GM18520 (cell line): ENCODE measurements around the gene SYPL1.

Experiments used
- ATAC-seq: cut with Tn5 transposase; IDR thresholded peaks from one replicate; pipeline ENCODE4 v1.9.1; 2021; ENCODE audit not compliant: unreplicated experiment

SYPL1 gene

DNA sequence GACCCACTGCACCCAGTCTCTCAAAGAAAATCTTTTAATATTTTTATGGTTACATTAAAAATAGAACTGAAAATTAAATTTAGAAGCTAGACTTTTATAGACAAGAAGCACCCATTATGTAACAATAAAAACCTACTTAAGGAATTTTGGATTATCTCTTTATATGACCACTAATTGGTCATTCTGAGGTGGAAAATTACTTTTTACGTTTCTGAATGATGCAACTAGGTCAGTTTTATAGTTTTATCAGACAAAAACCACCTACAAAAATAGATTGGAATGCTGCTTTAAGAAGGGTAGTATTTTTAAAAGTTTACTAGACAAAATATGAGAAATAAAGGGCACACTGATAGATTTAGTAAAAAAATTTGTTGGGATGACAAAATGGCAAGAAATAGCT is 16.5 kb downstream of the SYPL1 start:
- ATAC-seq, result no peak

DNA sequence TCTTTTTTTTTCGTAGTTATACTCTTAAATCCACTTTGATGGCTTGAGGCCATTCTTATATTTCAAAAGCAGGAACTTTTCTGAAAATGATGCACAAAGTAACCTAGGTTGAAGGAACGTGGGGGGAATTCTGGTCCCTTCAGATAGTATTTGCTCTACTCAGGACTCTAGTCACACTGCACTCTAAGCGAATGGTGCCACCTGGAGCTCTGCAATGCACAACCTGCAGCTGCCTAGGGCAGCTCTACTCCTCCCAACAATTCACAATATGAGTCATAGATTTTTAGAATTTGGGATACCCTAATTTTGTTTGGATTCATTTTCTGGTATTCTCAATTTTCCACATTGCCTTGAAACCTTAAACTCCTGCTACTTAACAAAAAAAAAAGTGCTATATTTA is 17.3 kb downstream of the SYPL1 start:
- no peak for ATAC-seq

DNA sequence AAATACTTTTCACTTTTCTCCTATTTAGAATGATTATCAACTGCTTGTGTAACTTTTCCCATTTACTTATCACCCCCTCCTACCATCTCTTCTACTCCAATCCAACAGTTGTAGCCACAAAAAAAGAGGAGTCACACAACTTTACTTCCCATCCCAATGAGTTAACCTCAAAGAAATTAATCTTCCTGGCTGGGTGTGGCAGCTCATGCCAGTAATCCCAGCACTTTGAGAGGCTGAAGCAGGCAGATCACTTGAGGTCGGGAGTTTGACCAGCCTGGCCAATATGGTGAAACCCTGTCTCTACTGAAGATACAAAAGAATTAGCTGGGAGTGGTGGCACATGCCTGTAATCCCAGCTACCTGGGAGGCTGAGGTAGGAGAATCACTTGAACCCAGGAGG is 19.9 kb downstream of the SYPL1 start:
- ATAC-seq, result no peak

DNA sequence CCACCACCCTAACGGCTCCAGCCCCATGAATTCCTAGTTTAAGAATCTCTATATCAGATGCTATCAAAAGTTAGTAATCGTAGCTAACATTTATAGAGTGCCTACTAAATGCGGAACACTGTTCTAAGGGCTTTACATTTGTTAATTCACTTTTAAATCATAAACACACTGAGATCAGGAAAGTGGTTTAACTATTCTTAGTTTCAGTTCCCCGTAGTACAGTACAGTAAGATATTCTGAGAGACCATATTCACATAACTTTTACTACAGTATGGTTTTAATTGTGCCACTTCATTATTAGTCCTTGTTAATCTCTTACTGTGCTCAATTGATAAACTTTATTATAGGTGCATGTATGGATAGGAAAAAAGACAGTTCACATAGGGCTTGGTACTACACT is 22.5 kb downstream of the SYPL1 start:
- ATAC-seq, result peak; percentile 64

DNA sequence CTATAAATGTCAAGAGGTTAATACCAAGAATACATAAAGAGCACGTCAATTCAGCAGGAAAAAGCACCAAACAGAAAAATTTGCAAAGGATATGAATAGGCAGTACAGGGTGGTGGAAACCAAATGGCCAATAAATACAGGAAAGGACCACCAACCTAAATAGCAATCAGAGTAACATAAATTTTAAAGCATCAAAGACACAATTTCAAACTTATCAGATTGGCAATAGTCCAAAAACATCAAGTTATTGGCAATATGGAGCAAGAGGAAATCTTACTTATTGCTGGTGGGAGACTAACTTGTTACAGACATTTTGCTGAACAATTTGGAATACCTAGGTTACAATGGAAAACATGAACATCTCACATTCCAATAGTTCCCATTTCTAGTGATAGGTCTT is 24.1 kb downstream of the SYPL1 start:
- no peak for ATAC-seq

DNA sequence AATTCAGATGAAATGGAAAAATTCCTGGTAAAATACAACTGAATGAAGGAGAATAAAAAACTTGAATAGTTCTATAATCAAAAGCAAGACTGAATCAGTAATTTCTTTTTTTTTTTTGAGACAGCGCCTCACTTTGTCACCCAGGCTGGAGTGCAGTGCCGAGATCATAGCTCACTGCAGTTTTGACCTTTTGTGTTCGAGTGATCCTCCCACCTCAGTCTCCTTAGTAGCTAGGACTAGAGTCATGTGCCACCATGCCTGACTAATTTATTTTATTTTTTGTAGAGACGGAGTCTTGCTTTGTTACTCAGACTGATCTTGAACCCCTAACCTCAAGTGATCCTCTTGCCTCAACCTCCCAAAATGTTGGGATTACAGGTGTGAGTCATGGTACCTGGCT is 26.1 kb downstream of the SYPL1 start:
- ATAC-seq, result no peak

DNA sequence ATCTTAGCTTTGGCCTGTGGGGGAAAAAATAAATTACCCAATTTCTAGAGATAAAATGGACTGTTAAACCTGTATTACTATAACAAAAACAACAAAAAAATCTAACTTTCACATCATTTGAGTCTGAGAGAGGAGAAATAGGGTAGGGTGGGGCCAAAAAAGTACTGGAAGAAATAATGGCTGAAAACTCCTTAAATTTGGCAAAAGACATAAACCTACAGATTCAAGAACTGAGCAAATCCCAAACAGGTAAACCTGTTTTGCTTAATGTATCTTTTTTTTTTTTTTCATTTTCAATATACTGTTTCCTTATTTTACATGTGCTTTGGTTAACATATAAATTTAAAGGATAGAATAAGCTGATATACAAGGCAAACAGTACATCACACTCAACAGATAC is 27.1 kb downstream of the SYPL1 start:
- ATAC-seq, result no peak

DNA sequence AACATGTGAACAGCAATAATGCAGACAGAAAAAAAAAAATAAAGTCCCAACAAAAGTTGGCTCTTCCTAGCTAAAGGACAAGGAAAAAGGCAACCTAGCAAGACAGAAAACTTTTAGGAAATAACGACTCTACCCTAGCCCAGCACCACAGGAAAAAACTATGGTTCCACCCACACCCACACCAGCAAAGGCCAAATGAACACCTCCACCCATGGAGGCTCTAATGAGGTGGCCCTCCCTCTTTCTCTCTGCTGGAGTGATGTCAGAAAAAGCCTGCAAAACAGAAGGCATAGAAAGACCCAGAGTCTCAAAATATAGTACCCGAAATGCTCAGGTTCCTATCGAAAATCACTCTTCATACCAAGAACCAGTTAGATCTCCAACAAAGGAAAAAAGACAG is 28.4 kb downstream of the SYPL1 start:
- ATAC-seq, result no peak

DNA sequence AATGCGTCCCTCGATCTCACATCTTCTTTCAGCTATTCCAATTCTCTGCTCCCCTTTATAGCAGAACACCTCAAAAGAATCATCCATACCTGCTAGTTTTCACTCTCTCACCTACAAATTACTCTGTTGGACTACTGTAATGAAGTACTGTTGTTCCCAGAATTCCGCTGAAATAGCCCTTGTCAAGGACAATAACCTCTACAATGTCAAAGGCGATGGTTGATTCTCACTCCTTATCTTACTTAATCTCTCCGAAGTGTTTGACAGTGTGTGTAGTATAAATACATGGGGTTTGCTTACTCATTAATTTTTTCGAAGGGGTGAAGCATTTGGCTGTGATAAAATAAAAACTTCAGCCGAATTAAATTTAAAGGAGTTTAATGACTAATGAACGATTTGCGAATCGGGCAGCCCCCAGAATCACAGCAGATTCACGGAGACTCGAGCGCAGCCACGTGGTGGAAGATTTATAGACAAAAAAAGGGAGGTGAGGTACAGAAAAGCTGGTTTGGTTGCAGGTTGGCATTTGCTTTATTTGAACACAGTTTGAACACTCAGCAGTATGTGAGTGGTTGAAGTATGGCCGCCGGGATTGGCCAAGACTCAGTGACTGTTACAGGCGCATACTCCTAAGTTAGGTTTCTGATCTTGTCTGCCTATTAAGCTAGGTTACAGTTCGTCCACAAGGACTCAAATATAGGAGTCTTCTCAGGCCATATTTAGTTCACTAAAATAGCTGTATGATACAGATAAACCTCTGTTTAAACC is 29.8 kb downstream of the SYPL1 start:
- no peak for ATAC-seq

DNA sequence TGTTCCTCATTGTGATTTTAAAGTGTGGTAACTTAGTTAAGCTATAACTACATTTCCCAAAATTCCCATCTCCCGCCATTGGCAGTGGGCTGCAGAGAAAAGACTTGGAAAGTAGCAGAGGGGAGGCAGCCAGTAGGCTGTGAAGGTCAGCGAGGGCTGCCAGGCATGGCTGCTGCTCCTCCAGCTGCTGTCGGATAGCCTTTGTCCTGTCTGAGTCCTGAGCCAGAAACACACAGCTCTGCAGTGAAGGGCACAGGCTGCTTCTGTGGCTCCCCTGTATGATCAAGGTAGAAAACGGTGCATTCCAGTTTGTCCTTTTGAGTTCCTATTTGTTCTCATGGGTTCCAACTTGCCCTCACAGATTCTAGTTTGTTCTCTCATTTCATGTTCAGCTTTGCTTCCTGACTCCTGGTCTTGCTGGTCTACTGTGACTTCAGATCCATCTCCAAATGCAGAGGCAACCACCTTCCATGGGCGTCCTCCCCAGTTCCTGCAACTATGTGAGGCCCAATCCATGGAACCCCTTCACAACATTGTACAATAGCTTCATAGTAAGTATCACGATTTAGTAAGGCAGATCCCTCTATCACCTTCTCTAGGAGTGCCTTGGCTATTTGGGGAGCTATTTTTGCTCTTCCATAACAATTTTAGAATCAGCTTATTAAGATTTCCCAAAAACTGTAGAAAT is 31.7 kb downstream of the SYPL1 start:
- no peak for ATAC-seq

DNA sequence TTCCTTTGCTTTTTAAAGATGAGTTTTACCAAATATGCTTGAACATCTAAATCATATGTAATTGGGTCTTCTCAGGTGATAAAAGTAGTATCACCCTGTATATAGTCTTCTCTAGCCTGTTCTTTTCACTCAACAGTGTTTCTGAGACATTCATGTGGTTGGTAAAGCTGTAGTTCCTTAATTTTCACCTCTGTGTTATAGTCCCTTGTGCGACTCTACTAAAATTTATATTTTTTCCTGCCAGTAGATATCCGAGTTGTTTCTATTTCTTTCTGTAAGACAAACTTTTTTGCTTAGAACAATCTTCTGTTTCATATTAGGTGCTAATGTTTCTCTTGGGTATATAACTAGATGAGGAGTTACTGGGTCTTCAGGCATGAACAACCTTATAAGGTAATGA is 35.6 kb downstream of the SYPL1 start:
- no peak for ATAC-seq

DNA sequence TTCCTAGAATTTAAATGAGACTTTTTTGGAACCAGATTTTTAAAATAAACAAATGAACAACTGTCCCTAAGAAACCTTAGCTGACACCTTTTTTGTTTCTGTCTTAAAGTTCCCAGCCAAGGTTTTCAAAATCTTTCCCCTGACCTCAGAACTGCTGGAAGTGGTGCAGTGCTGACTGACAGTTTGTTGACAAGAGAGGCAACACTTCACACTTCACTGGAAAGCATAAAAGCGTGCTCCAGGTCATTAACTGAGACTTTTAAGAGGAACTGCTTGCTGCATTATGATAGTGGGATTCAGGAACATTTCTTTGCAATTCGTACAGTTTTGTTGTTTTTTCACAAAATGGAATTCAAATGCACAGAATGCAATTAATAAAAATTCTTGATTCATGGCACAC is 36.2 kb downstream of the SYPL1 start:
- ATAC-seq, result no peak

DNA sequence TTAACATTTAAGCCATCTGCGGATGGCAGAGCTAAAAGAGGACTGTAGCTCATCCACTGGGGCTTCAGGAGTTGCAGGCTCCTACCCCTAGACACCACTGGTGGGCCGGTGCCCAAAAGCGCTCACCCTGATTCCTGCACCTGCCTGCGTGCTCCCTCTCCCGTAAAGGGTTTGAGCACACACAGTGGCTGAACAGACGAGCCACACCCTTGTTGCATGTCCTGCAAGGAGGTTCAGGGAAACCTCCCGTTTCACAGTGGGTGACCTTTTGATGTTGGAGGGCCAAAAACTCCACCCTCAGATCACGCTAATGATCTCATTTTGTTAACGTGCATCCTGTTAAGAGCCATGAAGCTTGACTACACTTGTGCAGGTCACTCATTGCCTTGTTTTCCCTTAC is 37.9 kb downstream of the SYPL1 start:
- no peak for ATAC-seq

DNA sequence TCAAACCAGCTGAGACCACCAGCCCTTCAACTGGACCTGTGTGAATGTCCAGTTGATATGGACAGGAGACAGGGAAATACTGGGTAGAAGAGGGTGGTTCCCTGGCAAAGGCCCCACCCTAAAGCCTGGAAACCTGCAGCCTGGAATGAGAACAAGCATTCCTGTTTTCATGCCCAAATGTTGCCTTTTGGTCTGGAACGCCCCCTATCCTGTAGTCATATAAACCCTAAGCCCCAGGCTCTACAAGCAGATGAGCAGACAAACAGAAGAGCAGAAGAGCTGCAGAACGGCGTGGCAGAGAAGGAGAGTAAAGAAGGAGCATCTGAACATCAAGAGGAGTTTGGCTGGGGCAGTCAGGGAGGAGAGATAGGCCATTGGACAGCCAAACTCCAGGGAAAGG is 38.4 kb downstream of the SYPL1 start:
- no peak for ATAC-seq

DNA sequence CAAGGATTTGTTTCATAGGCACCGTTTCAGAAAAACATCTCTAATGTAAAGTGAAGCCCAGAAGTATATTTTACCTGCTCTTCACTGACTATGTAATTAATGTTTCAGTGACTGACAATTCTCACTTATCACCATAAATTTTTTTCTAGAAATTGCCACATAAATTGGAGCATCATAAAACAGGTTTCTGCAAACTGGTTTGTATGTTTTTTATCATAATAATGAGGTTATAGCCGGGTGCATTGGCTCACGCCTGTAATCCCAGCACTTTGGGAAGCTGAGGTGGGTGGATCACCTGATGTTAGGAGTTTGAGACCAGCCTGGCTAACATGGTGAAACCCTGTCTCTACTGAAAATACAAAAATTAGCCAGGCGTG is 39.4 kb downstream of the SYPL1 start:
- ATAC-seq, result no peak

DNA sequence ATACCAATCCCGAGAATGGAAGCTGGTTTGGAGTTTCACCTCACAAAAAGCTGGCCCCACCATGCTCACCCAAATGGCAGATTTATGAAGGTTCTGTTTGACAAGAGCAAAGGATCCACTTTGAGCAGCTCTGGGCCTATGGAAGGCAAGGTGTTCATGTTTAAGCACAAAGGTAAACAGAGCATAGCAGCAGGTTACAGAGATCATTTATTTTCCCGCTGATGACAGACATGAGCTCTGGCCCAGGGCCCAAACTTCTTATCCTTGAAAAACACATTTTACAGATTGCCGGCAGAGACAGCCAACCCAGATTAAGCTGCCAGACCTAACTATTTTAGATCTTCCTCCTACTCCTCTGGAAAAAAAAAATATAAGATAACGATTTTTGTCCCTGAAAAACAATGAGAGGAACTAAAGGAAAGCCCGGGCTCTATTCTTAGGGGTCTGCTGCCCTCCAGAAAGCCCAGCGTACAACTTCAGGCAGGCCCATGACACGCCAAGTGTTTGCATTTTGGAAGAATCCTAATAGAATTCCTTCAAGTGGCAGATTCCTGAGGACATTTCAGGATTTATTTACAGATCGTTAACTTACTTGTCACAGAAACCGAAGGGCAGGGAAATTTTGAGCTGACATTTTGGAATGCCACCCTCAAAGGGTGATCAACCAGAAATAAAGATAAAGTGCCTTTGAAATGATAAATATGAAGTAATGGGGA is 40.0 kb downstream of the SYPL1 start:
- ATAC-seq, result no peak

DNA sequence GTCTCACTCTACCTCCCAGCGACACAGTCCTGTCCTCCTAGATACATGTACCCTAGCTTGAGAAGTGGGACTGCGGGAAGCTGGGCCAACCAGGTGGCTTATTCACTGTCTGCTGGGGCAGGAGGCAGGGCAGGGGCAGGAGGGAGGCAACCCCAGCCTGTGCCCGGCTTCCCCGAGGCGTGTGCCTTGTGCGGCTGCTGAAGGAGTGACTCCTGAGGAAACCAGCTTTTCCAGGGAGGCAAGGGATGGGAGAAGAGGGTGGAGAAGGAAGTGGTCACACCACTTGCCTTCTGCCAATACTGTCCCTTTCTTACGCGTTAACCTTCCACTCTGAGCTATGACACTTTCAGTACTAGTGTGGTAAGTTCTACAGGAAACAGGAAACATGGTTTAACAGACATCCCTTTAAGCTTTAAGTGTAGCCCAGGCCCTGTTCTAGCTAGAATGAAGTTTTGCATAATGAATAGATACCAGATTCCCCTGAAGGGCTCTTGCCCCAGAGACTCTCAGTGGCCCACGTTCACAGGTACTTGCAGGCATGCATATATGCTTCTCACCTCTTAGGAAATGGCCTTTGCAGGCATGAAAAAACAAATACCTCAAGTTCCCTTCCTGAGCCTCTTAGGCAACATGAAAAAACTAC is 40.6 kb downstream of the SYPL1 start:
- ATAC-seq, result peak; percentile 99

DNA sequence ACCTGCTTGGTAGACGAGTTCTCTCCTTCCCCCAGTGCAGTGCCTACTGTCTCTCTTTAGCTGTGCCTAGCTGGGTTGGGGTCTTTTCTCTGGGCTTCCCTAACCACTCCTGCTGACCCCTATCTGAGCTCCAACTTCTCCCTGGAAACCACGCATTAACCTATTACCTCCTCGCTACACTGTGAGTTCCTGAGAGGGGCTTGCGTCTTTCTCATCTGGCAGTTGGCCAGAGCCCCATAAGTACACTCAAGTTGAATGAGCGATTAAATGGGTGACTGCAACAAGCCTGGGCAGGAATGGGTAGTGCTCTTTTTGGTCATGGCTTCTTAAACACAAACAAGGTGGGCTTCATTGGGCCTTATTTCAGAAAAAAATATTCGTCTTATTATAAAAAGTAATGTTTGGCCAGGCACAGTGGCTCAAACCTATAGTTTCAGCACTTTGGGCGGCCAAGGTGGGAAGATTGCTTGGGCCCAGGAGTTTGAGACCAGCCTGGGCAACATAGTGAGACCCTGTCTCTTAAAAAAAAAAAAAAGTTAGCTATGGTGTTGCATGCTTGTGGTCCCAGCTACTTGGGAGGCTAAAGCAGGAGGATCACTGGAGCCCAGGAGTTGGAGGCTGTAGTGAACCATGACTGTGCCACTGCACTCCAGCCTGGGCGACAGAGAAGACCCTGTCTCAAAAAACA is 41.4 kb downstream of the SYPL1 start:
- no peak for ATAC-seq

DNA sequence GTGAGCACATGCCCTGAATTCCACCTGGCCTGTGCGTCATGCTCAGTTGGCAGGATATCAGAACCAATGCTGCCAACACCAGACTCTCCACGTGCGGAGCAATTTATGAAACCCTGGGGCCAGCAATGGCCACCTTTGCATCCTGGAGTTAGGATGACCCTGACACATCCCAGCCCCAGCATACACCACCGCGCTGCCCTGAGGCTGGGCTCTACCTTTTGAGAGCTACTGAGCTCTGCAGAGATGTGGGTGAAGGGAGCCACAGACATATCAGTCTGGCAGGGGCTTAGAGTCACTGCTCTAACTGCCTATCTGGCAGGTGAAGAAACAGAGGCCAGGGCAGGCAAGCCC is 41.9 kb downstream of the SYPL1 start:
- ATAC-seq, result no peak

DNA sequence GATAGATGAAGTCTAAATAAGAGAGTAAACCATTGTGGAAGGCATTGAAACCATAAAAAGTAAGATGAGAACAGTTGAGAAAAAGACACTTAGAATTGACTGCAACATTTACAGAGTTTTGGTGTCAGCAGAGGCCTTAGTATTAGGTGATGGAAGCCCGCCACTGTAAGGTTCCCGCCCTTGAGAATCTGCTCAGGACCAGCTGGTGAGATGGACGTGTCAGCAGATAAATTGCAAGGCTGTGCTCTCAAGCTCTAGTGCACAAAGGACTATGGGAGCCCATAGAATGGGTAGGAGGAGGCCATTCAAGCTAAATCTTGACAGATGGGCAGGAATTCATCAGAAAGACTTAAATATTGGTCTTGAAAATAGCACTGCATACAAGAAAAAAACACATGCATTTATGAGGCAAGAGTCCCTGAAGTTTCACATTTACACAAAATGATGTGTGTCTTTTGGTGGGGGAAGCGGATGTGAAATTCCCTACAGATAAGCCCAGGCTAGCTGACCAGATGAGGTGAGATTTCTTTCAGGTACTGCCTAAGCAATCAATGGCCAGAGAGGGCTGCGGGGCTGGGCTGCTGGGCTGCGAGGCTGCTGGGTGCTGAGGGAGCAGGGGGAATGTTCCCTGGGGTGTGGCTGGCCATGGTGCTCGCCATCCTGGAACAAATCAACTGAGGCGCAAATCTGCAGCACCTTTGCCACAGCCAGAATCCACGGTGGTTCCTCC is 42.5 kb downstream of the SYPL1 start:
- ATAC-seq, result no peak

DNA sequence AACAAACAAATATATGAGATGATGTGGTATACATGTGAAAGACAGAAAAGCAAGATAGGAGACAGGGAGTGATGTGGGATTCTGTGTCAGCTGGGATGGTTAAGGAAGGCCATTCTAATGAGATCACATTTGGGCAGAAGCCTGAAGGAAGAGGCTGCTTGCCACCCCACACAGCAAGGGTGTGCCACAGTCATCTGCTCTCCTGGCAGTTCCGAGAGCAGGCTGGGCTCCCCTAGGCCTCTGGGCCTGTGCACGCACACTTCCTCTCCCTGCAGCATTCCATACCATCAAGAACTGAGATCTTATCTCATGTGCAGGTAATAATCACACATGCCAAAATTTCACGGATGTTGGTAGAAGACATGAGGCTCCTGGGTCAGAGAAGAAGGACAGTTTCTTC is 43.1 kb downstream of the SYPL1 start:
- ATAC-seq, result no peak
